Tongue (tissue), 2 donors: Measurements from ENCODE around the gene PARD3B. TPM values are rescaled to one million over a fixed set of nuclear protein-coding genes. Genes with fewer than 3 reads are reported as not detected.
A peak's percentile ranks its signal among the peaks of the same experiment; 100 is the strongest.

ENCODE experiments used
- DNase-seq: peaks from one replicate; pipeline ENCODE4 v3.0.0-alpha.2; 2015
- total RNA-seq: library from RNA; depleted of rRNA; stranded (reverse); fragments of >200 nt; gene quantifications from one replicate; pipeline ENCODE4 v1.2.3, GENCODE V29; 2014

The PARD3B gene
- total RNA-seq, 1 donor from 2014 or later, result 21.5 TPM

DNA sequence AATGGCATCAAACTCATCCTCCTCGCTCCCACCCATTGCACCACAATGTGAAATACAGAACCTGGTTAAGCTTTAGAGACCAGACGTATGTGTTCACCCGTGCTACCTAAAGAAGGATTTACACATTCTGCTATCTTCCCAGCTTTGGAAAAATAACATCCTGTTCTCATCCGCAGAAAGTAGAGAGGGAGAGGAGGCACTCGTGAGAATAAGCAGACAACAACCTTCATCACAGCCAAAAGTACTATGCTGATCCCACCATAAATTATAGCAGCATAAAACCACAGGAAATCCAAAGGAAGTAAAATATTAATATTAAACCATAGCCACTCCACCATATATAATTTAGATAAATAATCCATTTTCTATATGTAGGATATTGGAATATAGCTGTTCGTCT is 1025.4 kb downstream of the PARD3B start:
- no peak for DNase-seq

DNA sequence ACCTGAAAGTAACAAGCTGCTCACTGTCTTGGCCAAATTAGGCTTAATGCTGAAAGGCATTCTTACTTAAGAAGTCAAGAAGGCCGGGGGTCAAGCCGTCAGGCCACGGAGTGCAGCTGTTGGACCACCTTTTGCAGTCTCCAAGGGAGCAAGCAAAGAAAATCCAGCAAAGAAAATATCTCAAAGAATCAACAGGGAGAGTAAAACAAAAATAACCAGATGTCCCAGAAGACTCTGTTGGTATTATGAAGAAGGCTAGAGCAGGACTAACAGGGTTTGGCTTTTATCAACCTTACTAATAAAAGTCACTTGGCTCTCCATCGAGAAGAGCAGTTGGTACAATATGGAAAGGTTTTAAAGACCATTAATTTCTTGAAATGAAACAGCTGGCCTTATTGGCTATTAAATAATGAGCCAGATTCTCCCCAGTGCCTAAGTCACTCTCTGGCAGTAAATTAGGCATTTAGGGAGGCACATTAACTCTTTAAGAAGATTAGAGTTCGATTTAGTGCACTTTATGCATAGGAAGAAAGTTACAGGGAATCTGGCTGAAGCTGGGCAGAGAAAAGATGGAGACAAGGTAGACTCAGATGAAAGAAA is 1026.2 kb downstream of the PARD3B start:
- no peak for DNase-seq

DNA sequence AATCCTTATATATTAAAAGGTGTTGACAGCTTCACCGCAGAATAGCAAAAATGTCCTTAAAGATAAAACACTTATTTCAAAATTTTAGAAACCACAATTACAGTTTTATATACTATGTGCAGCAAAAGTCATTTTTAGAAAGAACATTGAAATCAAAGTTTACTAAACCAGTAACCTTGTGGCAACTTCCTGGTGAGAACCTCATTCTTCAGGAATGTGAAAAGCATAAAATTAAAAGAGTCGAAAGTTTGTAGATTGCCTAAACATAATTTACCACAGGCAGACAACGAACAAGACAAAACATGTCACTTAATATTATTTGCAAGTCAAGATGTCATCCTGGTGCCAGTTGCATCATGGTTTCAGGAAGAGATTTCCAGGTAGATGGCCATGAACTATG is 1028.7 kb downstream of the PARD3B start:
- no peak for DNase-seq

DNA sequence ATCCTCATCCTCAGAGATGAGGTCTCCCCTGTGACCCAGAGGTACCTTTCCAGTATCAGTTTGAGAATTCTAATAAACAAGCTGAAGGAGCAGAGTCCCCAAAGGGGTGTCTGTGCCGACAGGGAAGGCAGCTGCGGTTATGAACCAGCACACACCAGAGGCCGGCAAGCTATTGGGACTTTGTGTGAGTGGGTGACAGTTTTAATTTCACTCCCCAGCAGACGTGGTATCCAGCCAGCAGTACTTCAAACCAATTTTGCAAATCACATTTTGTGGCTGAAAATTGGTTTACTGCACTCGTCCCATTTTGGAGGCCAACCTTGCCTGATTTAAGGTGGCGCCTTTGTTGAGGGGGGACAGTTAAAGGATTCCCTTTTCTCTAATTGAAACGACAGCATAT is 1034.1 kb downstream of the PARD3B start:
- no peak for DNase-seq

DNA sequence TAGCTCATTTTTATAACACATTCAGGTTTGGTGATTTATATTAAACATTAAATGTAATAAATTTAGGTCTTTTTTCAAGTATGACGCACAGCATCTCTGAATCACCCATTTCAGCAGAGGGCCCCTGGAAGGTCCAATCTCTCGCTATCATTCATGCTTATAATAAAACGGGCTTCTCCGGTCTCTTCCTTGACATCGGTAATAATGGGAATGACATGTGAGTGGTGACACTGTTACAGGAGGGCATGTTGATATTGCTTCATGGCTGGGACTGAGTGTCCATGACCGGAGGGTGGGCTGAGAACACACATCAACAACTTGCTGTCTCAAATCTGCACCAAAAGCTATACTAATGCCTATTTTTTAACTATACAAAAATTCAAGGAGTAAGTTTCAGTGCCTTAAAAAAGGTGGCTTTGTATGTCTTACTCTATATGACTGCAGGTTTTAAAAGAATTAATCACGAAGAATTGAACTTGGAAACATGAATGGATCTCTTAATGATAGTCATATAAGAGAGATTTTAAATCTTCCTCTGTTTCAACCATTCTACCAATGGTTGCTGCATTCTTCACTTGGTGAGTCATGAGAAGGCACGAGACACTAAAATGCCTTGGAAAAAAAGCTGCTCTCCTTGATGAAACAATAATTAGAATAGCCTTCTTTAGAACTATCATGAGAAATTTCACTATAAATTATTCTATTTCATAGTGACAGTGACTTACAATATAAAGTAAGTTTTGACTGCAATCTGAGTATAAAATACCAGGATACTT is 1035.1 kb downstream of the PARD3B start:
- no peak for DNase-seq

DNA sequence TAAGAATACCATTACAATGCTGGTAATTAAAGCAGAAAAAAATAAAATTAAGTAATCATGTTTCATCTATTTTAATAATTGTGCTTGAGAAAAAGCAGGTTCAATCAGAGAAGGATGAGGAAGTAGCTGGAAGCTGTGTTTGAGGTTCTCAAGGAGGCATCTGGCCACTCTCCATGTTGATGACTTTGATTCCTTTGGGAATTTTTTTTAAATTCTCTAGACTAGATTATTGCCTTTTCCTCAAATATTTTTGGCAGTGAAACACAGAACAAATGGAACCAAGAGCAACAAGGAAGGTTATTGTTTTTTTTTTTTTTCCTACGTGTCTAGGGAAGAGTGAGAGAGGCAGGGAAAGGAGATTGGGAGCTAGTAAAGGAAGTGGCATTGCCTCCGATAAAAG is 1037.1 kb downstream of the PARD3B start:
- DNase-seq, result no peak

DNA sequence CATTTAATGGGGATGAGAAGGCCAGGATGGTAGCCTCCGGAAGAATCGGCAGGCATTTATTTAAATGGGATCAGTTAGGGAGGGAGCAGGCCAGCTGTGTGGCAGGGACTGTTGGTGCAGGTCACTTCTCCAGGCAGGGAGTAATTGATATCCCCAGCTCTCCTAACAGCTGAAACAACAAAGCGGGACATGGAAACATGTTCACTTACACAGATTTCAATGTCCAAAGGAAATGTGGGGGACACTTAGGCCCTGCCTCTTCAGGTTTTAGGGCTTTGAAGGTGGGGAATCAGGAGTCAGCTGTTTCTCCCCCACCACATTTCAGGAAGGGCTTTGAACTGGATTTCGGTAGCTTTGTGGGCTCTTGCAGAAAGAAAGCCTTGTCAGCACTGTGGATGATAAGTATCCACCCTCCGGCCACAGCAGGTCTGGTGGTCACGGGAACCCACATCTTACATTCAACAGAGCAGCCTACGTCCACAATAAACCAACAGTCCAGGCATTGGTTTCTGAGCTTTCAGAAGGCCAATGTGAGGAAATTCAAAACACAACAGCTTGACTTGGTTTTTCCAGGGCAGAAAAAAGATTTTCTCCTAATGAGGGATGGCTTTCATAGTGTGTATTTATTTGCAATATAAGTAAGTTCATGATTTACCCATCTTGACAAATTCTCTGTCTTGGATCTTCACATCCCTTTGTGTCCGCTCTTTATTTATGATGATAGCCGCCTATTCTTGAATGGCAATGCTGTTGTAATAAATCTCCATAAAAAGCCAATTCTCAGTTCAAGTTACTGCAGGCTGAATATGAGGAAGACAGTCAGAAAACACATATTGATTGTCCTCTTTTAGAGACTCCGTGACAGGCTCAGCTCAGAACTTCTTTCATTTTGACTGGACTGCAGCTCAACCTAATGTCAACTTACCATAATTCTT is 1040.4 kb downstream of the PARD3B start:
- DNase-seq, result peak; percentile 75

DNA sequence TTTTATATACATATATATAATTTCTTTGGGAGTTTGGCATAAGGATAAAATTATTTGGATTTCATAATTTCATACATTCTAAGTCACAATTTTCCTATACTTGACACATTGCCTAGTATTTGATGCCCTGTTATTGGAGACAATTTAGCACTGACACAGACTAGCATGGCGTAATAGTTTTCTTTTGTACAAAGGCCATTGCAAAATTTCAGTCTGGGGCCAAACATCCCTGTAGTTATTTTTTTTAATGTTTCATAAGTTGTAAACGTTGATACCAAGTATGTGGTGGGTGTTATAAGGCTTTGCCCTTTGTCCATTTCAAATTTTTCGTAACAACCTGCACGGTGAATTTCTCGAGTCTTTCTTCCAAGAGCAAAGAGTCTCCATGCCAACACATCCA is 1041.4 kb downstream of the PARD3B start:
- no peak for DNase-seq

DNA sequence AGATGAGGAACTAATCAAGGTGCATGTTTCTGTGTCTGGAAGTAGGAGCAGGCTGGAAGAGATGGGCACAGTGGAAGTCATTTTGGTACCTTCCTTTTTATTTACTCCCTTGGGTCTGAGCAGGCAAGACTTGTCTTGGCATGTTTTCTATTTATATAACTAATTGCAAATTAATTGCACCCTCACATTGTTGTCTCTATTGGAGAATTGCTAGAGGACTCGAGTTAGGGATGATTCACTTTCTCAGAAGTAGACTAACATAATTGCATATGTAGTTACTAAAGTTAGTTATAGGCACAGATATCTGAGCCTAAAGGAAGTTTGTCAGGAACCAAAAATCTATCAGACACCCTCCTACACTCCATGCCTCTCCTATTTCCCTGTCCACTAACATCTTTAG is 1044.2 kb downstream of the PARD3B start:
- no peak for DNase-seq

DNA sequence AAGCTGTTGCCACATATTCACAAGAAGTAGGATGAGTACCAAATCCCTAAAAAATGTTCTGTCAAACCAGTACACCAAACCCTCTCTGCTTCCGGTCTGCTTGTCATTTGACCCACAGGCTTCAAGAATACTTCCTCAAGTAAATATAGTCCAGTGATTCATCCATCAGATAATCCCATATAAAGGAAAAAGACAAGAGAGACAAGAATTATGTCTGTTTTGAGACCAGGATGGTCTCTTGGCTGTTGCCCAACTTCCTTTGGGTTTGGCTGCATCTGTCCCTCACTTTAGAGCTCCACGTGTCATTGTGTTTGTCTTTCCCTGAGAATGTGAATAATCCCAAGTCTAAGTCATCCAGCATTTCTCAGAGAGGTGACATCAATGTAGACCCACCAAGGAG is 1045.5 kb downstream of the PARD3B start:
- no peak for DNase-seq

DNA sequence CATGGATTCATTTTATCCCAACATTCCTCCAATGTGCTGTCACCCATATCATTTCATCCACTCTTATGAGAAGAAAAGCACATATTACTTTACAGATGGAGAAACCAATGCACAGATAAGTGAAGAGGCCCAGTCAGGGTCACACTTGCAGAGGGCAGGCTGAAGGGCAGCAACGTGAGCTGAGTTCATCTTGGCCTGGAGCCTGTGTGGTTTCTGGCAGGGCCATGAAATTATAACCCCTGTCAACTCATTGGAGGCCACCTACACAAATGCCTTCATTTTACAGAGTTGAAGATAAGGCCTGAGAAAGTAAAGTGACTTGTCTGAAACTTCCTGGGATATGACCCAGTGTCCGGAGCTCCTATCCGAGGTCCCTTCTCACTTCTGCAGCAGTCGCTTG is 1048.6 kb downstream of the PARD3B start:
- DNase-seq, result no peak

DNA sequence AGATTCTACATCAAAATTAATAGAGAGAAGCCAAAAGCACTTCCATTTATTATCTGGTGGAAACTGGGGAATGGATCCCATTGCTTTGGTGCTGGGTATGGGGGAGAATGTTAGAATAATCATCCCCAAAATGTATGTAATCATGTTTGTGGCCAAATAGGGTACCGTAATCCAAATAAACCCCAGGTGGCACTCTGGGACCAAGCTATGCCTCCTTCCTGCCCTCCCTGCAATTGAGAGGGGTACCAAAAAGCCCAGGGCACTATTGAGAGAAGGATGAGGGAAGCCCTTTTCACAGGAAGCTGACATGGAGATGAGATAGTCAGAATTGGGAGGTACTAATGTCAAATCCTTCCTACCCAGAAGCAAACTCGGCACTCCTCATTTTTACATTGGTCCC is 1051.3 kb downstream of the PARD3B start:
- DNase-seq, result no peak

DNA sequence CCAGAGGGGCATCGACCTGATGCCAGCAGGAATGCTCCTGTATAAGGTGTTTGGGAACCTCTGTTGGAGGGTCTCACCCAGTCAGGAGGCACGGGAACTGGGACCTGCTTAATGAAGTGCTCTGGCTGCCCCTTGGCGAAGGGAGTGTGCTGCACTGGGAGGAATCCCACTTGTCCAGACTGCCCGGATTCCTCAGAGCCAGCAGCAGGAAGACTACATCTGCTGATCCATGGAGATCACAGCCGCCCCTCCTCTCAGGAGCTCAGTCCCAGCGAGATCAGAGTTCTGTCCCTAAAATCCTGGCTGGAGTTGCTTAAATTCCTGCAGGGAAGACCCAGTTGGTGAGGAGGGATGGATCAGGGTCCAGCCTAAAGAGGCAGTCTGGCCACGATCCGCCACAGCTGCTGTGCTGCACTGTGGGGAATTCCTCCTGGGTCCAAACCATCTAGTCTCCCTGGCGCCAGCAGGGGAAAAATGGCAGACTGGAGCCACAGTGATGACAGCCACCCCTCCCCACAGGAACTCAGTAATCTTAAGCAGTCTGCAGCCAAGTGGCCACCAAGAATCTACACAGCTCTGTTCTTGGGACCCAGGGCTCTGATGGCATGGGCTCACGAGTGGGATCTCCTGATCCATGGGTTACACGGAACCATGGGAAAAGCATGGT is 1060.5 kb downstream of the PARD3B start:
- no peak for DNase-seq

DNA sequence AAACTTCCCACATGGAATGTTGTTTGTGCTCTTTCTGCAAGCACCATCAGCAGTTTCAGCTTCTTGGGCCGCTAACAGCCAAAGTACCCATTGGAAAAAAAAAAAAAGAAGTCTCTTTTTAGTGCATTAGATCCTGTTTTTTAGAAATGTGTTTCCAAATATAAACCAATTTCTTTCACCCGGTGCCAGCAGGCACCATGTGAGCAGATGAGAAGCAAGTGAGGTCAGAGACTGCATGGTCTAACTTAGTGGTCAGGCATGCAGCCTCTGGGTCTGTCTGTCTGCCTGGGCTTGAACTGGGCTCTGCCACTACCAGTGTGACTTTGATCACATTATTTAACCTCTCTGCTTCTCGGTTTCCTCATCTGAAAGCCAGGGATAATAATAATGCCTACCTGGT is 1061.9 kb downstream of the PARD3B start:
- no peak for DNase-seq

DNA sequence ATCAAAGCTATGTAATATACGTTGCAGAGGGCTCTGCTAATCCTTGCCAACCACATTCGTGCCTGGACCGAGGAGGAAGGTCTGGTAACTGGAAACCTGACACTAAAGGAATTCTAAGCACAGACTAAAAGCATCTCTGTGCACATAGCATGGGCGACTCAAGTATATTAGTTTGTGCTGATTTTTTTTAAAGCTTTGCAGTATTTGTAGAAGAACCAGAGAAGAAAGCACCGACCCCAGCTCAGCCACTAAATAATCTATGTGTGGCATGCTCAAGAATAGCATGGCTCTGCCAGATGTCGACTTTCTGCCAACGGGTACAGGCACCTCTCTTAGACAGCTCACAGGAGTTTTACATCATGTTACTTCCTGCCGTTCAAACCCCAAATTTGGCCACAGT is 1063.8 kb downstream of the PARD3B start:
- peak; percentile 30 for DNase-seq

DNA sequence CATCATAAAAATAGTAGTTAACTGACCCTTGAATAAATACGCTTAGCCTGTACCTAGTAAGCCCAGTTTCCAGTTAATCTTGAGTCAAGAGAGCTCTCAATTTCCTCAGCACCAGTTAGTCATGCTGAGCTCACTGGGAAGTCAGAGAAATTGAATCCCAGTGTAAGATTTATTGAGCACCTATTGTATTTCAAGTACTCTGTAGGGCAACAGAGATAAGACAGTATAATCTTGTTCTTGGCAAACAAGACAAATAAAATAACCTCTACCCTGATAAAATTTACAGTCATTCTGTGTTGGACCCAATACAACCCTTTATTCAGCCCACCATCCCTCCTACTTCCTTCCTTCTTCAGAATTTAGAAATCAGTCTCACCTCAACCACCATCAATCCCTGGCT is 1065.2 kb downstream of the PARD3B start:
- no peak for DNase-seq

DNA sequence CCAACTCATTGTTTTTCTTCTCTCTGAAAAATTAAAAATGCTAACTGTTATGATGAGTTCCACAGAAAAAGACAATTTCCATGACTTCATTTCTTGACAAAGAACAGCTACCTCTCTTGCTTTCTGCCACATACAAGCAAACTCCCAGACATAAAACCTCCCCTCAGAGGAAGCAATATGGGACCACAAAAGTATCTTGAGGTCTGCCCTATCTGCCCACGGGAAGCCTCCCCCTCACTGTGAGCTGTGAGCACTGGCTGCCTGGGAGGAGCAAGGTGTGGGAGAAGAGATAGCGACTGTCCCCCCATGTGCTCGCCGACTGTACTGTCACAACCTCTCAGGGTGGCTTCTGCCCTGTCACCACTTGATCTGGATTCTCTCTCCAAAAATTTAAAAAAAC is 1067.4 kb downstream of the PARD3B start:
- peak; percentile 64 for DNase-seq

DNA sequence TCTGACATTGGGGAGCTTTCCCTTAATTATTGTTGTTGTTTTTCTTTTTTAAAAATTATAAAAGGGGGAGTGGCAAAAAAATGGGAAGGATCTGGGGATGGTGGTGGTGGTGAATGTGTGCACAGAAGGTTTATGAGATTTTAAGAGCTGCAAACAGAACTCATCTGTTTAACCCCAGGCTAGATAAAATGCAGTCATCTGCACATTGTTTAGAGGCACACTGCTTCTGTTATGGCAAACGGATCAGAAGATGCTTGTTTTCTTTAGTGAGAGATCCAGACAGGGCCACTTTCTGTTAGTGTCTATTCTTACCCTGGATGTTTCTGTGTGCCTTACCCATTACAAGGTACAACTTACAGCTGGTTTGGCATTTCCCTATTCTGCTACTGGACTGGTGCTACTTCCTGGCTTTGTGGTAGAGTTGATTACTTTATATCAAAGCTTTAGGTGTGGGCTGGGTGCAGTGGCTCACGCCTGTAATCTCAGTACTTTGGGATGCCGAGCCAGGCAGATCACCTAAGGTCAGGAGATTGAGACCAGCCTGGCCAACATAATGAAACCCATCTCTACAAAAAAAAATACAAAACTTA is 1068.8 kb downstream of the PARD3B start:
- no peak for DNase-seq

DNA sequence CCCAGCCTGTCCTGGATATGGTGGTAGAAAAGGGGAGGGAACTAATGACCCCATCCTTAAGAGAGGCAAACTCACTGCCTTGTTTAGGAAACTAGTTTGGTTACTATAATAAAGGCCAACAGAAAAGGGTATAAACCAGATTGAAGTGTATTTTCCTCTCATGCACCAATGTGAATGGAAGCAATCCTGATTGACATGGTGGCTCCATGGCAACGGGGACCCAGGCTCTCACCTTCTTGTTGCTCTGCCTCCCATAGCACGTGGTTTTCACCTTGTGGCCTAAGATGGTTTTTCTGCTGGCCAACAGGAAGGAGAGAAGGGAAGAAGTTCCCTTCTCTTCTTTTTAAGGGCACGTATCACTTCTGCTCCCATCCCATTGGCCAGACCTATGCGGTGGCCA is 1069.7 kb downstream of the PARD3B start:
- DNase-seq, result no peak

DNA sequence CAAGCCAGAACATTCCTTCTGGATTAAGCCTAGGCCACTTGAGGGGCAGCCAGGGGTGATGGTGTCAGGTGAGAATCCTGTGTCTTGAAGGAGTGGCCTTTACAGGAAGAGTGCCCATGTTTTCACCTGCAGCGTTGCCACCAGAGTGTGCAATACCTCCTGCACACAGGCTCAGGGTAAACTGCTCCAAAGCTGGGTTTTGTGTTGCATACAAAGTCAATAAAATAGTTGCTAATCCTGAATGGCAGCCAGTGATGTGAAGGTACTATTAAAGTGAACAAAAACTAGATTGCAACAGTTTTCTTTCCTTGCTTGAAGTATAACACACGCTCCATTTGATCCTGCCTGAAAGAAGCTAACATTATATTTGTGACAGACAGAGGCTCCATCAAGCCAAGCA is 1072.6 kb downstream of the PARD3B start:
- peak; percentile 24 for DNase-seq

DNA sequence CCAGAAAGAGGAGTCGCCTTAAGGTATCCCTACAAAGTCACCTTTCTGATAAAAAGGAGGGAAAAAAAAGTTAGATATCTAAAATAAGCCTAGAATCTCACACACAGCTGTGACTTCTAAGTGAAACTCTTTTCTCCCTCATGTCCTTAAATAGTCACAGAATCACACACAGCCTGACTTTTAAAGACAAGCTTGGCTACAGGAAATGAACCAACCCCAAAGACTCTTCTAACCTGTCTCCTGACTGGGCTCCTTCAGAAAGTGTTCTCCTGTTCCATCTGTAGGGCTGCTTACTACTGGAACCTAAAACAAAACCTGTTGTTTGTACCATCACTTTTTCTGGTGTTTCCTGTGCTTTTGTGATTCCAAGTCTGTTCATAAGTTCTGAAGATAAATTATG is 1074.3 kb downstream of the PARD3B start:
- no peak for DNase-seq

DNA sequence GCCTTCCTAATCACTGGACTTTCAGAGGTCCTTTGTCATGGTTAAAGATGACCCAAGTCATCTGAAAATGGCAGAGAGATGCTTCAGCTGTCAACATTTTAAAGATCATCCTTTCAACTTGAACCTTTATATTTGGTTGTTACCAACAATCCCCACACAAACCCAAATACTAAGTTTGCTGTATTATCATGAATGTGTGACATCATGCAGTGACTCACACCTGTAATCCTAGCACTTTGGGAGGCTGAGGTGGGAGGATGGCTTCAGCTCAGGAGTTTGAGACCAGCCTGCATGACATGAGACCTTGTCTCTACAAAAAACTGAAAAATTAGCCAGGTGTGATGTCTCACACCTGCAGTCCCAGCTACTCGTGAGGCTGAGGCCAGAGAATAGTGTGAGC is 1081.8 kb downstream of the PARD3B start:
- no peak for DNase-seq
